ENCODE results near the gene JAM3. TPM values are rescaled to one million over a fixed set of nuclear protein-coding genes. Genes with fewer than 3 reads are reported as not detected.

Gene JAM3
- total and polyA plus RNA-seq, 2 of the 13 experiments (the other 11 are each of a cell fraction or from before 2014, with no cell fraction given): 0.98 to 2.8 TPM

DNA sequence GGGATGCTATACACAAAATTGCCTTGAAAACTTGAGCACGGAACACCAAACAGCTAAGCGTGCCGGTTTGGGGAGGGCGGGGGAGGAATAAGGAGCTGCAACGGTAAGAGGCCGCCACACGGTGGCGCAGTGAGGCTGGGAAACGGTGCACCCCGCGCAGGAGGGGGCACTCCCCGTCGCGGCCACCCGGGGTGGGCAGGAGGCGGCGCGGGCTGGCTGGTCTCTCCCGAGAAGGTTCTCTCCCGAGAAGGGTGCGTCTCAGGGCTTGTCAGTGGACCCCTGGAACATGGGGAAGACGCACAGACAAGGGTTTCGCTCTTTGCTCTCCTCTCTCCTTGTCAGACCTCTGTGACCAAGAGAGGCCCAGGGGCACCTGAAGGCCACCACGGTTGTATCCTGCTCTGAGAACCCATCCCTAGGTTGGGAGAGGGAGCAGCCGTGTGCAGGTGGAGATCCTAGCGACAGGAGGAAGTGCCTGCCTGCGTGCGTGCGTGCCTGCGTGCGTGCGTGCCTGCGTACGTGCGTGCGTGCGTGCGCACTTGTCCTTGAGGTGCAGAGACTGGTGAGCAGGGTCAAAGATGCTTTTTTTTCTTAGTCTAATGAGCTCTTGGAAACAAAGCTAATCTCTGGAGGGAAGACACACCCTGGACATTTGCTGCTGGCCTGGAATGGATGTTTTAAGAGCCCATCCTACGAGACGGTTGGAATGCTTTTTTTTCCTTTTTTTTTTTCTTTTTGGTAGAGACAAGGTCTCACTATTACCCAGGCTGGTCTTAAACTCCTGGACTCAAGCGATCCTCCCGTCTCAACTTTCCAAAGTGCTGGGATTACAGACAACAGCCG is 18.1 kb upstream of the JAM3 start (continued):
- no peak for TF ChIP-seq KDM3A (CRISPR knock-in tag; IDR thresholded peaks at IDR 0.05; ENCODE audit: low read depth)
- no peak for TF ChIP-seq TEAD3 (CRISPR knock-in tag; optimal IDR thresholded peaks at IDR 0.05; ENCODE audit: borderline replicate concordance)
- no peak for TF ChIP-seq STAT6 (CRISPR knock-in tag; IDR thresholded peaks at IDR 0.05; ENCODE audit: borderline replicate concordance)
- no peak for TF ChIP-seq AKAP8 (CRISPR knock-in tag; IDR thresholded peaks at IDR 0.05)
- TF ChIP-seq RAD21 (CRISPR knock-in tag; IDR thresholded peaks at IDR 0.05): peak; percentile 82
- no peak for TF ChIP-seq ZNF691 (CRISPR knock-in tag; IDR thresholded peaks at IDR 0.05; ENCODE audit: borderline replicate concordance, low read depth)
- no peak for TF ChIP-seq ZNF34 (CRISPR knock-in tag; IDR thresholded peaks at IDR 0.05; ENCODE audit: borderline replicate concordance)
- TF ChIP-seq, protein P1, sequence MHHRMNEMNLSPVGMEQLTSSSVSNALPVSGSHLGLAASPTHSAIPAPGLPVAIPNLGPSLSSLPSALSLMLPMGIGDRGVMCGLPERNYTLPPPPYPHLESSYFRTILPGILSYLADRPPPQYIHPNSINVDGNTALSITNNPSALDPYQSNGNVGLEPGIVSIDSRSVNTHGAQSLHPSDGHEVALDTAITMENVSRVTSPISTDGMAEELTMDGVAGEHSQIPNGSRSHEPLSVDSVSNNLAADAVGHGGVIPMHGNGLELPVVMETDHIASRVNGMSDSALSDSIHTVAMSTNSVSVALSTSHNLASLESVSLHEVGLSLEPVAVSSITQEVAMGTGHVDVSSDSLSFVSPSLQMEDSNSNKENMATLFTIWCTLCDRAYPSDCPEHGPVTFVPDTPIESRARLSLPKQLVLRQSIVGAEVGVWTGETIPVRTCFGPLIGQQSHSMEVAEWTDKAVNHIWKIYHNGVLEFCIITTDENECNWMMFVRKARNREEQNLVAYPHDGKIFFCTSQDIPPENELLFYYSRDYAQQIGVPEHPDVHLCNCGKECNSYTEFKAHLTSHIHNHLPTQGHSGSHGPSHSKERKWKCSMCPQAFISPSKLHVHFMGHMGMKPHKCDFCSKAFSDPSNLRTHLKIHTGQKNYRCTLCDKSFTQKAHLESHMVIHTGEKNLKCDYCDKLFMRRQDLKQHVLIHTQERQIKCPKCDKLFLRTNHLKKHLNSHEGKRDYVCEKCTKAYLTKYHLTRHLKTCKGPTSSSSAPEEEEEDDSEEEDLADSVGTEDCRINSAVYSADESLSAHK (CRISPR knock-in tag; IDR thresholded peaks at IDR 0.05; ENCODE audit: borderline replicate concordance): no peak
- TF ChIP-seq KDM2A (CRISPR knock-in tag; IDR thresholded peaks at IDR 0.05; ENCODE audit: borderline replicate concordance, low read depth): peak; percentile 61; the same call in 1 of the 2 replicates
- TF ChIP-seq, protein P2, sequence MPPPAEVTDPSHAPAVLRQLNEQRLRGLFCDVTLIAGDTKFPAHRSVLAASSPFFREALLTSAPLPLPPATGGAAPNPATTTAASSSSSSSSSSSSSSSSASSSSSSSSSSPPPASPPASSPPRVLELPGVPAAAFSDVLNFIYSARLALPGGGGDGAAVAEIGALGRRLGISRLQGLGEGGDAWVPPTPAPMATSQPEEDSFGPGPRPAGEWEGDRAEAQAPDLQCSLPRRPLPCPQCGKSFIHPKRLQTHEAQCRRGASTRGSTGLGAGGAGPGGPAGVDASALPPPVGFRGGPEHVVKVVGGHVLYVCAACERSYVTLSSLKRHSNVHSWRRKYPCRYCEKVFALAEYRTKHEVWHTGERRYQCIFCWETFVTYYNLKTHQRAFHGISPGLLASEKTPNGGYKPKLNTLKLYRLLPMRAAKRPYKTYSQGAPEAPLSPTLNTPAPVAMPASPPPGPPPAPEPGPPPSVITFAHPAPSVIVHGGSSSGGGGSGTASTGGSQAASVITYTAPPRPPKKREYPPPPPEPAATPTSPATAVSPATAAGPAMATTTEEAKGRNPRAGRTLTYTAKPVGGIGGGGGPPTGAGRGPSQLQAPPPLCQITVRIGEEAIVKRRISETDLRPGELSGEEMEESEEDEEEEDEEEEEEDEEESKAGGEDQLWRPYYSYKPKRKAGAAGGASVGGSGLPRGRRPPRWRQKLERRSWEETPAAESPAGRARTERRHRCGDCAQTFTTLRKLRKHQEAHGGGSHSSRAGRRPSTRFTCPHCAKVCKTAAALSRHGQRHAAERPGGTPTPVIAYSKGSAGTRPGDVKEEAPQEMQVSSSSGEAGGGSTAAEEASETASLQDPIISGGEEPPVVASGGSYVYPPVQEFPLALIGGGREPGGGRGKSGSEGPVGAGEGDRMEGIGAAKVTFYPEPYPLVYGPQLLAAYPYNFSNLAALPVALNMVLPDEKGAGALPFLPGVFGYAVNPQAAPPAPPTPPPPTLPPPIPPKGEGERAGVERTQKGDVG (CRISPR knock-in tag; IDR thresholded peaks at IDR 0.05; ENCODE audit: borderline replicate concordance): no peak
- no peak for TF ChIP-seq SAP130 (CRISPR knock-in tag; IDR thresholded peaks at IDR 0.05; ENCODE audit: low read depth)
- TF ChIP-seq ZNF33B (CRISPR knock-in tag; IDR thresholded peaks at IDR 0.05): no peak
- TF ChIP-seq REPIN1 (CRISPR knock-in tag; IDR thresholded peaks at IDR 0.05; ENCODE audit: borderline replicate concordance, low read depth): 0 out of 2 replicates have a peak, but pooled peaks have one; percentile 37
- TF ChIP-seq, protein P3, sequence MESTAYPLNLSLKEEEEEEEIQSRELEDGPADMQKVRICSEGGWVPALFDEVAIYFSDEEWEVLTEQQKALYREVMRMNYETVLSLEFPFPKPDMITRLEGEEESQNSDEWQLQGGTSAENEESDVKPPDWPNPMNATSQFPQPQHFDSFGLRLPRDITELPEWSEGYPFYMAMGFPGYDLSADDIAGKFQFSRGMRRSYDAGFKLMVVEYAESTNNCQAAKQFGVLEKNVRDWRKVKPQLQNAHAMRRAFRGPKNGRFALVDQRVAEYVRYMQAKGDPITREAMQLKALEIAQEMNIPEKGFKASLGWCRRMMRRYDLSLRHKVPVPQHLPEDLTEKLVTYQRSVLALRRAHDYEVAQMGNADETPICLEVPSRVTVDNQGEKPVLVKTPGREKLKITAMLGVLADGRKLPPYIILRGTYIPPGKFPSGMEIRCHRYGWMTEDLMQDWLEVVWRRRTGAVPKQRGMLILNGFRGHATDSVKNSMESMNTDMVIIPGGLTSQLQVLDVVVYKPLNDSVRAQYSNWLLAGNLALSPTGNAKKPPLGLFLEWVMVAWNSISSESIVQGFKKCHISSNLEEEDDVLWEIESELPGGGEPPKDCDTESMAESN (CRISPR knock-in tag; conservative IDR thresholded peaks at IDR 0.05): 0 out of 2 replicates have a peak, but pooled peaks have one; percentile 24
- no peak for TF ChIP-seq ZNF660 (CRISPR knock-in tag; IDR thresholded peaks at IDR 0.05; ENCODE audit: borderline replicate concordance, low read depth)
- no peak for TF ChIP-seq ZNF672 (CRISPR knock-in tag; IDR thresholded peaks at IDR 0.05)
- TF ChIP-seq NFRKB (IDR thresholded peaks at IDR 0.05): no peak
